Choroid plexus epithelial cell (primary cell): ENCODE data around the gene MUC6.

ENCODE experiments used
- DNase-seq: peaks from one replicate; pipeline ENCODE4 v3.0.0-alpha.2; 2010; ENCODE audit warnings: low read depth
- H3K4me3 ChIP-seq: 2 replicates; pipeline ENCODE4 v1.5.1; 2011; ENCODE audit warnings: low read depth, mild to moderate bottlenecking, control low read depth, low read length, moderate library complexity
- CTCF ChIP-seq: conservative IDR thresholded peaks from 2 replicates; pipeline ENCODE4 v1.5.1; 2011; ENCODE audit warnings: low read depth, mild to moderate bottlenecking, control low read depth, inconsistent platforms, low read length, moderate library complexity

The MUC6 gene

DNA sequence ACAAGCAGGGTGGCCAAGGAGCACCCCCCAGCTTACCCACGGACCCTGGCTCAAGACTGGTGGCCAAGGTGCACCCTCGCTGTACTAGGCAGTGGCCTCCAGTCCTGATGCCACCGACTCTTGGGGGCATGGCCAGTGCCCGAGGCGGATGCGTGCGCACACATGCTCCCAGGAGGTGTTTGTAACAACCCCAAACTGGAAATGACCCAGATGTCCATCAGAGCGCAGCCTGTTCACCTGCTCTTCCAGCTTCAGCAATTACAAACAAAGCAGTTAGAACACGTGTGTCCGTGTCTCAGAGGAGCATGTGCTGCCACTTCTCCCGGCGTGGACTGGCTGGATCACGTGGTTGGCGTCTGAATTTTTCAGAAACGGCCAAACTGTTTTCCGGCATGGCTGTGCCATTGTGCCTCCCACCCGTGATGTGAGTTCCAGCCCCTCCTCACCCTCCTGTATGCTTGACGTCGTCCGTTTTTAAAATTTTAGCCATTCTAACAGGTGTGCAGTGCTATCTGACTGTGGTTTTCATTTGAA, 7.1 kb upstream of the MUC6 start:
- H3K4me3 ChIP-seq, result no peak overlapping the region
- no peak for DNase-seq
- no peak for TF ChIP-seq CTCF

- TF ChIP-seq CTCF, result no peak
- no peak for DNase-seq
Measured at GRCh38 chr11:1042626-1043562, 6.4 kb upstream of the MUC6 start.

GRCh38 chr11:1041936-1042608, 5.6 kb upstream of the MUC6 start:
- TF ChIP-seq CTCF, result peak; percentile 13
- DNase-seq, result peak; percentile 24
- H3K4me3 ChIP-seq, result no peak overlapping the region

More at GRCh38 chr11:1042626-1043562, 6.4 kb upstream of the MUC6 start:
- no peak overlapping the region for H3K4me3 ChIP-seq

DNA sequence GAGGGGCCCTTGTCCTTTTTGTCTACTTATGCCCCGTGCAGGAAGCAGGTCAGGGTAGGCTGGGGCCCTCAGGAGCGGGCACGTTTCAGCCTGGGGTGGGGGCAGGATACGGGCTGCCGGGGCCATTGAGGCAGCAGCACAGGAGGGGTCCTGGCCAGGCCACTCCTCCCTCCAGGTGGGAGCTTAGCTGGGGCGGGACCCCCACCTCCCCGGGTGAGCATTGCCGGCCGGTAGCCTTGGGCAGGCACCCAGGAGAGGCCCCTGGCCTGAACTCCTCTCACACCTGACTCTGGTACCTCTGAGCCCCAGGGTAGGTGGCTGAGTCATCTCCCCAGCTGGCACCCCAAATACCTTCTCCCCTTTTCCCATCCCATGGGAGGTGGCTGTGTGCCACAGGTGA, 5.0 kb upstream of the MUC6 start:
- no peak for DNase-seq
- TF ChIP-seq CTCF, result no peak
- no peak overlapping the region for H3K4me3 ChIP-seq

GRCh38 chr11:1041149-1041467, 4.6 kb upstream of the MUC6 start:
- TF ChIP-seq CTCF, result no peak
- H3K4me3 ChIP-seq, result no peak overlapping the region
- DNase-seq, result no peak

- no peak for TF ChIP-seq CTCF
- DNase-seq, result no peak
- no peak overlapping the region for H3K4me3 ChIP-seq
Measured at GRCh38 chr11:1040428-1041148, 4.1 kb upstream of the MUC6 start.
